GM19099 (cell line): ENCODE measurements around the gene CHST11.

Experiments
- POLR2A ChIP-seq: IDR thresholded peaks from 3 replicates; pipeline ENCODE4 v1.6.1; 2011; ENCODE audit warnings: low read depth; ENCODE audit not compliant: insufficient read length; ENCODE audit errors: extremely low read depth

Gene CHST11

DNA sequence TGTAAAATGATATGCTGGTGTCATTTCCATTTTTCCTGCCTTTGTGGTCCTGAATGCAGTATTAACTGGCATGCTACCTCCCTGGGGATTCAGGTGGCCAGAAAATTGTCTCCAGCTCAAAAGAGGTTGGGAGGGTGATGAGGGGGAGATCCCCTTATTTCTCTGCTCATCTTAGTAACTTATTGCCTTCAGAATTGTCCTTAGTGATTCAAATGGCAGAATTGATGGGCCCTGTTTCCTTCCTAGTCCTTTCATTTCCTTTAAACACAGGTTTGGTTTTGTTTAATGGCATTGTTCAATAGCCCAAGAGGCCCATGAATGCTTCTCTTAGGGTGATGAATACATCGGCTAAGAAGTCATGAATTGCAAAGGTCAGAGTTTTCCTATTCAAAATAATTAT, 294.4 kb downstream of the CHST11 start:
- no peak for TF ChIP-seq POLR2A

DNA sequence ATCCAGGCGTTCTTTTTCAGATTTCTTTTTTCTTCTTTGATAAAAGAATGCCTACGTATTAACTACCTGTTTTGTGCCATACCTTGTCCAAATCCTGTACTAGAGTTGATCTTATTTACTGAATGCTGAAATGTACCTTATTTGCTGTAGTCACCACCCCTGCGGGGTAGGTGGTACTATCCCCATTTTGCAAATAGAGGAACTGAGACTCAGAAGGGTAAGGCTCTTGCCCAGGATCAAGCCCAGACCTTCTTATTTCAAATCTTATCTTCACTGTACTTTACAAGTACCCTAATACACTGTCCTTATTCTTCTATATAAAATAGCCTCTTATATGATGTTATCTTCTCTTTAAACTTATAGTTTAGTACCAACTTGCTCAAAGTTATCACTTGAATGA, 294.8 kb downstream of the CHST11 start:
- TF ChIP-seq POLR2A, result no peak

DNA sequence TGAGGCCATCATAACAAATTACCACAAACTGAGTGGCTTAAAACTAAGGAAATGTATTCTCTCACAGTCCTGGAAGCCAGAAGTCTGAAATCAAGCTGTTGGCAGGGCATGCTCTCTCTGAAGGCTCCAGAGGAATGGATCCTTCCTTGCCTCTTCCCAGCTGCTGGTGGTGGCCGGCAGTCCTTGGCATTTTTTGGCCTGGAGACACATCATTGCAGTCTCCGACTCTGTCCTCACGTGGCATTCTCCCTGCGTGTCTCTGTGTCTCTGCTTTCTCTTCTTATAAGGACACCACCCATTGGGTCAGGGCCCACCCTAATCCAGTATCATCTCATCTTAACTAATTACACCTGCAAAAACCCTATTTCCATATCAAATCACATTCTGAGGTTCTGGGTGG, 295.3 kb downstream of the CHST11 start:
- no peak for TF ChIP-seq POLR2A

DNA sequence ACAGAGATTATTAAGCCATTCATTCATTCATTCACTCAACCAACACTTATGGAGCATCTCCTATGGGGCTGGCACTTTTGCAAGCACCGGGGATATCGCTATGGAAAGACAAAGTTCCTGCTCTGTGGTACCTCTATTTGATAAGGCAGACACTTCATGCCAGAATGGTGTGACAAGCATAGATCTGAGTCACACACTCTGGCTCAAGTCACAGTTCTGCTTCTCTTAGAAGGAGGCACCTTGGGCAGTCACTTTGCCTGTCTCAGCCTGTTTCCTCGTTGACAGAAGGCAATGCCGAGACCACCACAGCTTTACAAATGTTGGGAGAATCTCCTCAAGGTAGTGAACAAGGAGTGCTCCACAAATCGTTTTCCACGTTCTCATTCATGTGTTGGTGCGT, 296.1 kb downstream of the CHST11 start:
- TF ChIP-seq POLR2A, result no peak

DNA sequence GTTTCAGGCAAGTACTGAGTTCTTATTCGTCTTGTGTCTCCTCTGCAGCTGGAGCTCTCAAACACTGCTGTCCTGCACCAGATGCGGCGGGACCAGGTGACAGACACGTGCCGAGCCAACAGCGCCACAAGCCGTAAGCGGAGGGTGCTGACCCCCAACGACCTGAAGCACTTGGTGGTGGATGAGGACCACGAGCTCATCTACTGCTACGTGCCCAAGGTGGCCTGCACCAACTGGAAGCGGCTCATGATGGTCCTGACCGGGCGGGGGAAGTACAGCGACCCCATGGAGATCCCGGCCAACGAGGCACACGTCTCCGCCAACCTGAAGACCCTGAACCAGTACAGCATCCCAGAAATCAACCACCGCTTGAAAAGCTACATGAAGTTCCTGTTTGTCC, 300.2 kb downstream of the CHST11 start:
- no peak for TF ChIP-seq POLR2A

DNA sequence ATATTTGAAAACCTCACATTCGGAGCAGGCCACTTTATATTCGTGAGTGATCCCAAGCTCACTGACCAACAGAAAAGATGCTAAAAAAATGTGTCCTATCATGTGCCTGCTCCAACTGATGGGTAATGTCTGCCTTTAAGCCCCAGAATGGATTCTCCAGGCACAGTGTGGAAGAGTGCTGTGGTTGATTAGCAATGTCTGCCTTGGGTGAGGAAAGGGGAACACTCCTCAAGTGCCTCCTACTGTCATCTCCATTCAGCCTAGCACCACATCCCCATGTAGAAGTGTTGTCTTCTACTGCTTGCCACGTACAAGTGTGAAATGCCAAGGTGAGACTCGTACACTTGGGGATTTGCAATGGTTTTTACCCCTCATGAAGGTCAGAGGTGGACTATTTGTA, 302.0 kb downstream of the CHST11 start:
- TF ChIP-seq POLR2A, result no peak

DNA sequence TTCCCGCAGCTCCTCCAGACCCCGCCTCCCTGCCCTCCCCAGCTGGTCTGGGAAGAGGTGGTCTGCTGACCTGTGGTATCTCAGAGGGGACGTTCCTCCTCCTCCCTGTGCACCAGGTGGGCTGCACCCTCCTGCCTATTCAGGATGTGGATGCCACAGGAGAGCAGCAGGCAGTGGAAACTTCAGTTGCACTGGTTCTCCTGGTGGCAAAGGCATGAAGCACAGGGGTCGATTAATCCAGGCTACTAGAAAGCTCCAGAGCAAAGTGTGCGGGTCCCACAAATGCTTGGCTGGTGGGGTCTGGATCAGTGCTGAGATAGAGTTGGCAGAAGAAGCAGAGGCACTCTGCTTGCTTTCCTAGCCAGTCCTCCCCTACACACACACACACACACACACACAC, 304.3 kb downstream of the CHST11 start:
- no peak for TF ChIP-seq POLR2A

DNA sequence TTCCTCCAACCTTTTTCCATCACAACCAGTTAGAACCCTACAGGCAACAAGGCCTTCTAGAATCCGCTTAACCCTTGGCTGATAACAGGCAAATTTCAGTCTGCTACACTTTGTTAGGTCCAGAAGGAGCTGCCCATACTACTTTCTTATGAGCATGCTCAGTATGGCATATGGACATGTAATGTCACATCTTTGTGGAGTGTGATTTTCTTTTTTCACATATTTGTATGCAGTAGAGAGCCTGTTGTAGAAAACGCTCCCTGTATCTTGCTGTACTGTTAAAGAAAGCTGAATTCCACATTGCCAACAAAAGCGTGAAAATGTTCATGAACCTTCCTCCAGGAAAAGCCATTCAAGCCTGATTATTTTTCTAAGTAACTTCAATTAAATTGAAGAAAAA, 304.9 kb downstream of the CHST11 start:
- no peak for TF ChIP-seq POLR2A

DNA sequence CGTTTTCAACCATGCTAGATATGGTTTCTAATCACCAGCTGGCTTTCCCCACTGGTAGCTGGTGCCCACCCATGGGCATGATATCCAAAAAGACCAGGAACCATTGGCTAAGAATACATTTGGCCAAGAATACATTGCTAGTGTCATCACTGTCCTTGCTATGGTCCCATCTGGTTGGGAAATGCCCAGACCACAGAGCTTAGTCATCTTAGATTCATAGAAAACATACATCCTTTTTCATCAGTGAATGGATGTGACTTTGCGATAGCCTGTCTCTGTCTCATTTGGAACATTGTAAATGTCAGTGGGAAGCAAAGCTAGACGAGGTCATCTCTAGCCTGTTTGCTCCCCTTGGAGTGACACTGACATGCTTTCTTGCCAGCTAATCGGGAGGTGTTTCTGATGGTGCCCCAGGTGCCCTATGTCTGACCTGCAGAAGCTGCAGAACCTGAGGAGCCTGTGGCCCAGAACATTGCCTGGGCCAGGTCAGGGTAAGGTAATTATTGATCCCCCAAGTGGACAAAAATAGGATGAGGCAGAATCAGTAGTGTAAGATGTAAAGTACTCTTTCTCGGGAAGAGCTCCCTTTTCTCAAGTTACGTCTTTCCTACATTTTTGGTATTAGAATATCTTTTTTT, 306.5 kb downstream of the CHST11 start:
- TF ChIP-seq POLR2A, result no peak

DNA sequence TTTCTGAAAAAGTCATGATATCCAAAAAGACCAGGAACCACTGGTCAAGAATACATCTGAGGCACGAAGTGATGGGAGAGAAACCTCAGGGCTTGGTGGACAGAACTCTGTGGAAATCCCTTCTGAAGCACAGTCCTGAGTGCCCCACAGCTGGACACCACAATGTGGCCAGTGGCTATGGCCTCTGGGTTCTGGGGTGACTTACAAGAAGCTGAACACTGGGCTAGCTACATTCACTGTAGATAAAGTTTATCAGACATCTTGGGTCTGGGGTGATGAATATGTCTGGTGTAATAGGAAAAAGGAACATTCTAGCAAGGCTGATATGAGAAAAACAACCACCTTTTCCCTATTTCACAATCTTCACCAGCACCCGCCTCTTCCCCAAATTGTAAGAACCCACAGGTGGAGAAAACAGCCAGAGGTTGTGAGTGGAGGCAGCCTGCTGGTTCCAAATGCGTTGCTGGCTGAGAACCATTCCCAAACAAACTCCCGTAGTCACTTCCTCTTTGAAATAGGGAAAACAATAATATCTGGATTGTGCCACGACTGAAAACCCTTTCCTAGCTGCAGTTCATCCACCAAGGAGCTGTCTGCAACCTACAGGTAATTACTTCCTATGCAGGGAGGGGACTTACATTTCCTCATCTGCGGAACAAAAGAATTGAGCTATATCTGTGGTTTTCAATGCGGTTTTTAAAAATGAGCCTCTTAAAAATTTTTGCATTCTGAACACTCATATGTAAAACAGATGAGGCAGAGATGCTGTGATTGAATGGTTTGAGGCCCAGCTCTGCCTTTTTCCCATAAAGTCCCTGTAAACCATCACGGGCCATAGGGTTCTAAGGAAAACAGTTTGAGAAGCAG, 307.7 kb downstream of the CHST11 start:
- no peak for TF ChIP-seq POLR2A

DNA sequence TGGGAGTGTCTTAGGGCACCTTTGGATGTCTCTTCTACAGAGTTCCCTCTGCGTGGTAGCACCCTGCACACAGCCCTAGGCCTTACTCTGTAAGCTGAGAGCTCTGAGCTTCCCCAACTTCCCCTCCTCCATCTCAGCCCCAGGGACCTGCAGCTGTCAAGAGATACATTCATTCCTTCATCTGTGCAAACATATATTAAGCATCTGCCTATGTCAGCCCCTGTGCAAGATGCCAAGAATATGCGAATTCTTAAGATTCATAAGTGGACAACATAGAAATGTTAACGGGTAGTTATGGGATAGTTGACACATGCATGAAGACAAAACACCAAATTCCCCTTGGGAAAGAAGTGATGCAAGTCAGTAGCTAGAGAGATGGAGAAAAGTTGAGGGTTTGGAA, 310.5 kb downstream of the CHST11 start:
- no peak for TF ChIP-seq POLR2A

DNA sequence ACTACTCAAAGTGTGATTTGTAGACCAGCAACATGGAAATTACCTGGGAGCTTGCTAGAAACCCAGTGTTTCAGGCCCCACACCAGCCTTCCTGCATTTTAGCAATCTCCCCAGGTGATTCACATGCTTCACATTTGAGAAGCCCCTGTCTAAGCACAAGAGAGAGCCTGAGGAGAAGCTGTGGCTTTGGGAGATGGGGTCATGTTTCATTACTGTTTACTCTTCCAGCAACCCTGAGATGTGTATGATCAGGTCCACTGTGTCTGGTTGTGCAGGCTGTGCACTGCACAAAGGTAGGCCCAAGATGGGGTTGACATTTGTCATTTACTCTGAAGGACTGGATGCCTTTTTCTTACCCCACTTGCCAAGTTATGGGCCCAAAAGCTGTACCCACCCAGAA, 311.3 kb downstream of the CHST11 start:
- TF ChIP-seq POLR2A, result no peak

DNA sequence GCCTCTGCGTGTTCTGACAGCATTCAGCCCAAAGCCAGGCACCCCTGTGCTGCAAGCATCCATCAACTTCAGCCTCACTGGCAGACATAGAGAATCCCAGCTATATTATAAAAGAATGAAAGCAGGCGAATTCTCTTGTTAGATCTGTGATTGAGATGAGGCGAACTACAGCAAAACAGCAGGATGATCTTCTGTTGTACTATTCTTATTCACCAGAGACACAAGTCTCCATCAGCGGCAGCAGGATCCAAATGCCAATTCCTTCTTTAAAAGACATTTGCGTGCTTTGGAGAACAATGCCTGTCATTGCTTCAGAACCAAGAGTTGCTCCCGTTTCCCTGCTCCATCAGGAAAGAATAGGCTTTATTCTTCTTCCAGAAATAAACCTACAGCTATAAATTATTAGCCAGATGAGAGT, 312.4 kb downstream of the CHST11 start:
- no peak for TF ChIP-seq POLR2A

DNA sequence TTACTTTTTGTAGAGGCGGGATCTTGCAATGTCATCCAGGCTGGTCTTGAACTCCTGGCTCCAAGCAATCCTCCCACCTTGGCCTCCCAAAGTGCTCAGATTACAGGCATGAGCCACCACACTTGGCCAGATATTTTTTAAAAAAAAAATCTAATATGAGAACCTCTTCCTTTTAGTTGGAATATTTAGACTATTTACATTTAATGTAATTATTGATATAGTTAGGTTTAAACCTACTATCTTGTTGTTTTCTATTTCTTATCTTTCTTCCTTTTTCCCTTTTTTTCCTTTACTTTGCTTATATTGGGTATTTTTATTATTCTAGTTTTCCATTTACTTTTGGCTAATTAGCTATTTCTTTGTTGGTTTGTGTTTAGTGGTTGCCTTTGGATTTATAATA, 315.6 kb downstream of the CHST11 start:
- TF ChIP-seq POLR2A, result no peak

DNA sequence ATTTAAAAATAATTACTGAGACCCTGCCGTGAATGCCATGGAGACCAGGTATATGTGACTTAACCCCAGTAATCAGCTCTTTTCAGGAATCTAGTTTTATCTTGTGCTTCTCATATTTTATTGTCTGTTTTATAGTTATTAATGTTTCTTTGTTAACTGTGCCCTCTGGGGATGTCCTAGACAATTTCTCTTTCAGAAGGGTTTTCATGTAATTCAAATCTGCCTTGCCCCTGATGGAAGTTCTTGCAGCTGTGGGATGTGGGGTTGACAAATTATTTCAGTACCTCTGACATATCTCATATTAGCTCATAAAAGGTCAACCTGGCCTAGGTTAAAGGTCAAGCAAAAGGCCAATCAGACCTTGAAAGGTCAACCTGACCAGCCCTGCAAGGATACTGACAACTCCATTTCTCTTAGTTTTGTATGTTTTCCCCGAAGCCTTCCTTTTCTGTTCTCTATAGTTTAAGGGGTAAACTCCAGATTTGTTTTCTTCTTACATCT, 319.0 kb downstream of the CHST11 start:
- no peak for TF ChIP-seq POLR2A

DNA sequence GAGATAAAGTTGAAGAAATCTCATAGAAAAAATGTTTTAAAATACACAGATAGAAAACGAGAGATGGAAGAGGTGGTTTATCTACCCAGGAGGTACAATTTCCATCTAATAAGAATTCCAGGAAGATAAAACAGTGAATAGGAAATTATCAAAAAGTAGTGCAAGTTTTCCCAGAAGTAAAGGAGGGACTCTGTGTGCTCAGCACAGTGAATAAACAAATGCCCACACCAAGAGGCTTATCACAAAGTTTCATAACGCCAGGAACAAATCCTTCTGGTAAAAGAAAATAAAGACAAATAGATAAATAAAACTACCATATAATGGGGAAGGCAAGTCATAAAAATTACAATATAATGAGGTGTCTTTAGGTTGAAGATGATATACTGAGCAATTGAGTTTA, 322.4 kb downstream of the CHST11 start:
- no peak for TF ChIP-seq POLR2A
